Suprapubic skin (tissue), 4 donors: ENCODE data around the gene MT1A. TPM values are rescaled to one million over a fixed set of nuclear protein-coding genes. Genes with fewer than 3 reads are reported as not detected.
A peak's percentile ranks its signal among the peaks of the same experiment; 100 is the strongest.

ENCODE experiments used
- DNase-seq, 2 donors: peaks; one replicate each; pipeline ENCODE4 v3.0.0-alpha.2; 2019; ENCODE audit warnings: low spot score in 2 of 2
- H3K27ac ChIP-seq: fragments of 200-600 bp; sonication (generic); one replicate; pipeline ENCODE4 v1.5.1; 2019
- H3K27me3 ChIP-seq: fragments of 200-600 bp; sonication (generic); one replicate; pipeline ENCODE4 v1.5.1; 2019
- H3K36me3 ChIP-seq: fragments of 200-600 bp; sonication (generic); one replicate; pipeline ENCODE4 v1.5.1; 2019
- H3K4me1 ChIP-seq: fragments of 200-600 bp; sonication (generic); one replicate; pipeline ENCODE4 v1.5.1; 2019
- H3K4me3 ChIP-seq: fragments of 200-600 bp; sonication (generic); one replicate; pipeline ENCODE4 v1.5.1; 2019; ENCODE audit warnings: mild to moderate bottlenecking
- H3K9me3 ChIP-seq: fragments of 200-600 bp; sonication (generic); one replicate; pipeline ENCODE4 v1.5.1; 2019
- EP300 ChIP-seq: sonication (generic); formaldehyde crosslinking; IDR thresholded peaks from one replicate; pipeline ENCODE4 v1.6.1; 2017; ENCODE audit warnings: antibody characterized with exemption
- POLR2A ChIP-seq, 2 donors: fragments of 450-650 bp; IDR thresholded peaks; one replicate each; pipeline ENCODE4 v1.6.1; 2017; ENCODE audit warnings: antibody characterized with exemption in 2 of 2, mild to moderate bottlenecking in 2 of 2, moderate library complexity in 2 of 2
- POLR2AphosphoS5 ChIP-seq, 3 donors: sonication (generic); formaldehyde crosslinking; IDR thresholded peaks; one replicate each; pipeline ENCODE4 v1.6.1; 2017; ENCODE audit warnings: antibody characterized with exemption in 3 of 3
- WGBS: methylation state at CpG from one replicate; pipeline ENCODE4 v1.1.5; 2018; 5-methylcytosine and 5-hydroxymethylcytosine counted together
- total RNA-seq, 4 donors: library from RNA; depleted of rRNA; stranded (reverse); fragments of >200 nt; gene quantifications; one replicate each; pipeline ENCODE4 v1.1.0, GENCODE V29; 2016
- TF ChIP-seq, protein P1 (sequence below), 2 donors: fragments of 200-600 bp in 1 of 2; fragments of 450-650 bp in 1 of 2; sonication (generic) in 1 of 2; IDR thresholded peaks; one replicate each; pipeline ENCODE4 v1.5.1; 2016 to 2019; ENCODE audit warnings: antibody characterized with exemption in 2 of 2, mild to moderate bottlenecking in 1 of 2, moderate library complexity in 1 of 2

The MT1A gene
- total RNA-seq, 4 donors from 2014 or later: 5.2 to 93.7 (median 29.4) TPM

DNA sequence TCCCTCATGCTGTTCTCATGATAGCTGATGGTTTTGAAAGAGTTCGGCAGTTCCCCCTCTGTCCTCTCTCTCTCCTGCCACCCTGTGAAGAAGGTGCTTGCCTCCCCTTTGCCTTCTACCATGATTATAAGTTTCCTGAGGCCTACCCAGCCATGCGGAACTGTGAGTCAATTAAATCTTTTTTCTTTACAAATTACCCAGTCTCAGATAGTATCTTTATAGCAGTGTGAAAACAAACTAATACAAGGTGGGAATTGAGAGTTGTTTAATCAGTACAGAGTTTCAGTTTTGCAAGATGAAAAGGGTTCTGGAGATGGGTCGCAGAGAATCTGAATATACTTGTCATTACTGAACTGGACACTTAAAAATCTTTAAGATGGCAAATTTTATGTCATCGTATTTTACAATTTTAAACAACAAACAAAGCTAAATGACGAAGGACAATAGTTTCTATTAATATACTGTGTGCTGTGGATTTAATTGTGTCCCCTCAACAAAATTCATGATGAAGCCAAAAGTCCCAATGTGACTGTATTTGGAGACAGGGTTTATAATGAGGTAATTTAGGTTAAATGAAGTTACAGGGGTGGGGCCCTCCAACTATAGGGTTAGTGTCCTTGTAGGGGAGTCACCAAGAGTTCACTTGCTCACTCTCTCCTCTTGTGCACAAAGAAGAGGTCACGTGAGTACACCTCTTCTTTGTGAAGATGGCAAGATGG, 44.7 kb upstream of the MT1A start:
- Histone ChIP-seq H3K4me3 (no peak overlapping the region), H3K27me3 (peaks cover 24% of the 10 kb centered on the region), H3K9me3 (no peaks in the 10 kb centered on the region), H3K27ac (no peak overlapping the region), H3K4me1 (peaks cover 12% of the 10 kb centered on the region), H3K36me3 (no peaks in the 10 kb centered on the region)
- no peak for TF ChIP-seq POLR2A (IDR thresholded peaks at IDR 0.05)
- TF ChIP-seq, protein P1, sequence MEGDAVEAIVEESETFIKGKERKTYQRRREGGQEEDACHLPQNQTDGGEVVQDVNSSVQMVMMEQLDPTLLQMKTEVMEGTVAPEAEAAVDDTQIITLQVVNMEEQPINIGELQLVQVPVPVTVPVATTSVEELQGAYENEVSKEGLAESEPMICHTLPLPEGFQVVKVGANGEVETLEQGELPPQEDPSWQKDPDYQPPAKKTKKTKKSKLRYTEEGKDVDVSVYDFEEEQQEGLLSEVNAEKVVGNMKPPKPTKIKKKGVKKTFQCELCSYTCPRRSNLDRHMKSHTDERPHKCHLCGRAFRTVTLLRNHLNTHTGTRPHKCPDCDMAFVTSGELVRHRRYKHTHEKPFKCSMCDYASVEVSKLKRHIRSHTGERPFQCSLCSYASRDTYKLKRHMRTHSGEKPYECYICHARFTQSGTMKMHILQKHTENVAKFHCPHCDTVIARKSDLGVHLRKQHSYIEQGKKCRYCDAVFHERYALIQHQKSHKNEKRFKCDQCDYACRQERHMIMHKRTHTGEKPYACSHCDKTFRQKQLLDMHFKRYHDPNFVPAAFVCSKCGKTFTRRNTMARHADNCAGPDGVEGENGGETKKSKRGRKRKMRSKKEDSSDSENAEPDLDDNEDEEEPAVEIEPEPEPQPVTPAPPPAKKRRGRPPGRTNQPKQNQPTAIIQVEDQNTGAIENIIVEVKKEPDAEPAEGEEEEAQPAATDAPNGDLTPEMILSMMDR (IDR thresholded peaks at IDR 0.05): no peak
- no peak for TF ChIP-seq POLR2AphosphoS5 (IDR thresholded peaks at IDR 0.05)
- TF ChIP-seq EP300: no peak
- no peak for DNase-seq
- WGBS: 75% methylated on average over 6 of the region's 6 CpGs

DNA sequence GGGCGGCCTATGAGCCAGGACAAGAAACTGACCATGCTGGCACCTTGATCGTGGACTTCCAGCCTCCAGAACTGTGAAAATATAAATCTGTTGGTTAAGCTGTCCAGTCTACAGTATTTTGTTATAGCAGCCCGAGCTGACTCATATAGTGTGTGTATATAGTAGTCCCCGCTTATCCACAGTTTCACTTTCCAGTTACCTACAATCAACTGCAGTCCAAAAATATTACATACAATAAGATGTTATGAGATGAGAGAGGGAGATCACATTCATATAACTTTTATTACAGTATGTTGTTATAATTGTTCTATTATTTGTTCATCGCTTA, 44.2 kb upstream of the MT1A start:
- no peak overlapping the region for H3K4me3 ChIP-seq
- no peak overlapping the region for H3K27ac ChIP-seq
- no peaks in the 10 kb centered on the region for H3K9me3 ChIP-seq
- H3K27me3 ChIP-seq: peaks cover 19% of the 10 kb centered on the region
- DNase-seq: no peak
- TF ChIP-seq POLR2A (IDR thresholded peaks at IDR 0.05): no peak
- no peak for TF ChIP-seq EP300
- no peak for TF ChIP-seq POLR2AphosphoS5 (IDR thresholded peaks at IDR 0.05)
- TF ChIP-seq, protein P1 (IDR thresholded peaks at IDR 0.05): no peak
- WGBS: 88% methylated on average over 5 of the region's 5 CpGs
- H3K36me3 ChIP-seq: no peaks in the 10 kb centered on the region
- peaks cover 7% of the 10 kb centered on the region for H3K4me1 ChIP-seq

DNA sequence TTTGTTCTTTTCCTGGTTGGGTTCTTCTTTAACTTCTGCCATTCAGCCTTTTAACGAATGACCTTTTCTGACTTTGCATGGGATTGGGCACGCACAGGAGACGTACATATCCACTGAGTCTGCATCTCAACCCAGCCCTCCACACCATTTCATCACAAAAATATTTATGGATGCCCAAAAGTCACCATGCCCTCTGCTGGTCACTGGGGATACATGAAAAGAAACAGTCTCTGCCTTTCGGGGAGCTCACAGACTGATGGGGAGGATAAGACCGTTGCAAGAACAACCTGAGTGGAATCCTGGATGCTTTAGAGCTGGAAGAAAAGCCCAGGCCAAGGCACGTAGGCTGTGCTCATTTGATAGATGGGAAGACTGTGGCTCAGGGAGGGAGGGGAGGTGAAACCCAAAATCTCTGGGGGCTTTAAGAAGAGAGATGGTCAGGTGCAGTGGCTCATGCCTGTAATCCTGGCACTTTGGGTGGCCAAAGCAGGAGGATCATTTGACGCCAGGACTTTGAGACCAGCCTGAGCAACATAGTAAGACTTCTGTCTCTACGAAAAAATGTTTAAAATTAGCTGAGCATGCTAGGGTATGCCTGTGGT, 38.0 kb upstream of the MT1A start:
- Histone ChIP-seq H3K27me3 (no peaks in the 10 kb centered on the region), H3K36me3 (no peaks in the 10 kb centered on the region), H3K9me3 (no peaks in the 10 kb centered on the region), H3K4me3 (no peak overlapping the region), H3K27ac (no peak overlapping the region), H3K4me1 (peaks cover 7% of the 10 kb centered on the region)
- TF ChIP-seq POLR2A (IDR thresholded peaks at IDR 0.05): no peak
- TF ChIP-seq, protein P1 (IDR thresholded peaks at IDR 0.05): peak; percentile 21 to 60
- no peak for TF ChIP-seq POLR2AphosphoS5 (IDR thresholded peaks at IDR 0.05)
- WGBS: 31% methylated on average over 8 of the region's 8 CpGs
- DNase-seq: no peak

DNA sequence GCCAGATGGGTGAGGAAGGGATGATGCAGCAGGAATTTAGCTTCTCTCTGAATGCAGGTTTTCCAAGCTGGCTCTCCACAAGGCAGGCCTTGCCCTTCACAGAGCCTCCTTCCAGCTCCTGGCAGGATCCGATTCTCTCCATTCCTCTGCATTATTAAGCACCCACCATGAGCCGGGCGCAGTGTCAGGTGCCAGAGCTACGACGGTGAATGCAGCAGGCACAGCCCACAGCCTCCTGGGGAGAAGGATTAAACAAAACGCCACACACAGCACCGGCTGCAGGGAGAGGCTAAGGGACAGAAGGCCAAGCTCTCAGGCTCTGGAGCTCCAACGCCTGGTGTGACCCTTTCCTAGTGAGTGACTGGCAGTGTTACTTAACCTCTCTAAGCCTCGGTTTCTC, 37.1 kb upstream of the MT1A start:
- Histone ChIP-seq H3K4me1 (peaks cover 16% of the 10 kb centered on the region), H3K4me3 (no peak overlapping the region), H3K27me3 (no peaks in the 10 kb centered on the region), H3K27ac (no peak overlapping the region), H3K9me3 (no peaks in the 10 kb centered on the region), H3K36me3 (no peaks in the 10 kb centered on the region)
- no peak for TF ChIP-seq POLR2A (IDR thresholded peaks at IDR 0.05)
- no peak for TF ChIP-seq POLR2AphosphoS5 (IDR thresholded peaks at IDR 0.05)
- TF ChIP-seq EP300: no peak
- TF ChIP-seq, protein P1 (IDR thresholded peaks at IDR 0.05): no peak
- DNase-seq: no peak
- 78% methylated on average over 9 of the region's 9 CpGs for WGBS

DNA sequence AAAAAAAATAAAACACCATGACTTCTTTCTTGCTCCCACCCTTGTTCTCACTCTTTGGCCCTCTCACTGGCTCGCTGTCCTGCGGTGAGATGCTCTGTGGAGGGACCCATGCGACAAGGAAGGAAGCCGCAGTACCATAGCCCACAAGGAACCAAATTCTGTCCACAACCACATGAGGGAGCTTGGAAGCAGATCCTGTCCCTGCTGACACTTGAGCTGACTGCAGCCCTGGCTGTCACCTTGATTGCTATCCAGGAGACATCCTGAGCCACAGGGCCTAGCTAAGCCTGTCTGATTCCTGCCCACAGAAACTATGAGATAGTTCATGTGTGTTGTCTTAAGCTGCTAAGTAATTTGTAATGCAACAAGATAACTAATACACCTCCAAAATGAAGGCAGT, 34.9 kb upstream of the MT1A start:
- H3K4me1 ChIP-seq: peaks cover 36% of the 10 kb centered on the region
- no peak overlapping the region for H3K27ac ChIP-seq
- H3K27me3 ChIP-seq: no peaks in the 10 kb centered on the region
- H3K36me3 ChIP-seq: no peaks in the 10 kb centered on the region
- WGBS: 64% methylated on average over 4 of the region's 4 CpGs
- no peak for DNase-seq
- no peak overlapping the region for H3K4me3 ChIP-seq
- H3K9me3 ChIP-seq: no peaks in the 10 kb centered on the region
- TF ChIP-seq, protein P1 (IDR thresholded peaks at IDR 0.05): peak in 1 of 2 donors; percentile 29
- no peak for TF ChIP-seq EP300
- no peak for TF ChIP-seq POLR2A (IDR thresholded peaks at IDR 0.05)
- no peak for TF ChIP-seq POLR2AphosphoS5 (IDR thresholded peaks at IDR 0.05)
